ENCODE measurements around the gene IL13RA1.

GRCh38 chrX:118729042-118729652, 1.7 kb downstream of the IL13RA1 start:
- TF ChIP-seq CTCF (conservative IDR thresholded peaks at IDR 0.05; ENCODE audit: low read depth, low read length) (no peak), EZH2phosphoT487 (IDR thresholded peaks at IDR 0.05; ENCODE audit: borderline replicate concordance, low read length) (no peak)

Measured in PC-3 (cell line).